IPS-18a (cell line): ENCODE measurements around the gene TROAP.
A peak's percentile ranks its signal among the peaks of the same experiment; 100 is the strongest.
"Not testable (repeated sequence)": the region's sequence is repeated elsewhere in the genome, so short reads cannot be mapped to it uniquely, and the experiment has no call there.

Experiments
- H3K27ac ChIP-seq: one replicate; pipeline ENCODE4 v1.5.1; 2013; ENCODE audit warnings: low read length
- H3K27me3 ChIP-seq: one replicate; pipeline ENCODE4 v1.6.1; 2013; ENCODE audit warnings: mild to moderate bottlenecking, low read length; ENCODE audit not compliant: control insufficient read depth, insufficient read depth
- H3K36me3 ChIP-seq: one replicate; pipeline ENCODE4 v1.6.1; 2013; ENCODE audit warnings: low read depth, low read length; ENCODE audit not compliant: control insufficient read depth
- H3K4me1 ChIP-seq: one replicate; pipeline ENCODE4 v1.6.1; 2013; ENCODE audit warnings: low read depth, low read length; ENCODE audit not compliant: control insufficient read depth
- H3K4me3 ChIP-seq: one replicate; pipeline ENCODE4 v1.5.1; 2013; ENCODE audit warnings: low read length
- H3K9ac ChIP-seq: one replicate; pipeline ENCODE4 v1.6.1; 2013; ENCODE audit warnings: mild to moderate bottlenecking, low read length, moderate library complexity
- H3K9me3 ChIP-seq: one replicate; pipeline ENCODE4 v1.6.1; 2013; ENCODE audit warnings: low read depth, low read length; ENCODE audit not compliant: control insufficient read depth

The TROAP gene

DNA sequence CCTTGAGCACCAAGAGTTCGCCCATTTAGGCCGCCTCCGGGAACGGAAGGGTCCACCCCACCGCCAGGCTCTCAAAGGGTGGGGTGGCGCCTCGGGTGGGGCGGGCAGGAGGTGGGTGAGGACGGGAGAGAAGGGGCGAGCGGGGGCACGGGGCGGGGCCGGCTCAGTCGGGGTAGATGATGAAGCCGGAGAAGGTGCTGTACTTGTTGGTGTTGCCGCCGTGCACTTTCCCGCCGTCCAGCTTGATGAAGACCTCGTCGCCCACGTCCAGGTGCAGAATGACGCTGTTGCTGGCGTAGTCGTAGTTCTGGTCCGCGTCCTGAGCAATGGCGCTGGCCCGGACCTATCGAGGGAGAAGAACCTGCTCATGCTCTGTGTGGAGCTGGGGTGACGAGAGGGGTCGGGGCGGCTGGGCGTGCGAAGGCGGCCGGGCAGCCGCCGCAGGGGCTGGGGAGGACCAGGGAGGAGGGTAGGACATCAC, 9.9 kb downstream of the TROAP start:
- no peak overlapping the region for H3K27ac ChIP-seq
- no peaks in the 10 kb centered on the region for H3K9me3 ChIP-seq
- H3K27me3 ChIP-seq, result peaks cover 41% of the 10 kb centered on the region
- peaks cover 7% of the 10 kb centered on the region for H3K4me1 ChIP-seq
- H3K9ac ChIP-seq, result no peak overlapping the region
- H3K4me3 ChIP-seq, result no peak overlapping the region
- peaks cover 22% of the 10 kb centered on the region for H3K36me3 ChIP-seq

DNA sequence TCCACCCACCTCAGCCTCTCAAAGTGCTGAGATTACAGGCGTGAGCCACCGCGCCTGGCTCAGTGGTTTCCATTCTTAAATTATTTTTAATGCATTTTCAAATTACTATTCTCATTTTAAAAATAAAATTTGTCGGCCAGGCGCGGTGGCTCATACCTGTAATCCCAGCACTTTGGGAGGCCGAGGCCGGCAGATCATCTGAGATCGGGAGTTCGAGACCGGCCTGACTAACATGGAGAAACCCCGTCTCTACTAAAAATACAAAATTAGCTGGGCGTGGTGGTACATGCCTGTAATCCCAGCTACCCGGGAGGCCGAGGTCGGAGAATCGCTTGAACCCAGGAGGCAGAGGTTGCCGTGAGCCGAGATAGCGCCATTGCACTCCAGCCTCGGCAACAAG, 10.7 kb downstream of the TROAP start:
- H3K9me3 ChIP-seq, H3K9ac ChIP-seq, H3K4me3 ChIP-seq, H3K27ac ChIP-seq: not testable (repeated sequence)
- peaks cover 16% of the 10 kb centered on the region for H3K4me1 ChIP-seq
- peaks cover 50% of the 10 kb centered on the region for H3K27me3 ChIP-seq
- H3K36me3 ChIP-seq, result peaks cover 21% of the 10 kb centered on the region

DNA sequence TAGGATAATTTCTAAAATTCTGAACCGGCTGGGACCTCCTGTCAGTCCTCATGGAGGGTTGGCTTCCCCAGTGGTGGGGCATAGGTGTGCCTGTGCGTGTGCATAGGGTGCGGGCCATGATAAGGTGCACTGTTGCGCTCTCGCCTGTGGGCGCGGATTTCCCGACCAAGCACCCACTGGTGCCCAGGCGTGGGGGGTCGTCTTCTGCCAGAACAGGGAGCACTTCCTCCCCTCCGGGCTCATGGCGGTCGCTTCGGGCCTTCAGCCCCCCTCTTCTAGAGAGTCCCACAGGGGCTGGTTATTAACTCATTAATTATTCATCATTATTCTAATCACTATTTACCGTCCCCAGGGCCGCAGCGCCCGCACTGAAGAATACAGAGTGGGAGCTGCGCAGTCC, 11.2 kb downstream of the TROAP start:
- no peak overlapping the region for H3K9ac ChIP-seq
- H3K4me3 ChIP-seq, result no peak overlapping the region
- peaks cover 54% of the 10 kb centered on the region for H3K27me3 ChIP-seq
- H3K36me3 ChIP-seq, result peaks cover 17% of the 10 kb centered on the region
- H3K27ac ChIP-seq, result no peak overlapping the region
- no peaks in the 10 kb centered on the region for H3K9me3 ChIP-seq
- H3K4me1 ChIP-seq, result peaks cover 20% of the 10 kb centered on the region

DNA sequence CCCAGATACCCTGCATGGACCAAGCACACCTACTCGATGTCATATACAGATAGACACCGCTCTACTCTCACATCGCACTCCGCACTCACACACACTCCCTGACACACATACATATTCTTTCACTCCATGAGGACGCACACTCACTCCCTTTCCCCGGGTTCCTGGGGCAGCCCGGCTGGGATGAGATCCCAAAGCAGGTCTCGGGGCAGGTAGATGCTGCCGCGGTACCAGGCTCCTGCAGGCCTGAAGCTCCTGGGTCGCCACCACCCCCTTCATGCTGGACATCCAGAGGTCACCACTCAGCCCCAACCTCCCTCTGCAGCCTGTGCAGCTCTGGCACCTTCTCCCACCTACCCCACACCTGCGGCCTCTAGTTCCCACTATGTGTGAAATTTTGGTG, 11.6 kb downstream of the TROAP start:
- Histone ChIP-seq H3K4me3 (no peak overlapping the region), H3K36me3 (peaks cover 12% of the 10 kb centered on the region), H3K27ac (no peak overlapping the region), H3K4me1 (peaks cover 22% of the 10 kb centered on the region), H3K9me3 (no peaks in the 10 kb centered on the region), H3K9ac (no peak overlapping the region), H3K27me3 (peaks cover 59% of the 10 kb centered on the region)

- Histone ChIP-seq H3K36me3 (peaks cover 7% of the 10 kb centered on the region), H3K4me1 (peaks cover 24% of the 10 kb centered on the region), H3K27ac (no peak overlapping the region), H3K4me3 (no peak overlapping the region), H3K27me3 (peaks cover 65% of the 10 kb centered on the region), H3K9ac (no peak overlapping the region), H3K9me3 (no peaks in the 10 kb centered on the region)
Measured at GRCh38 chr12:49335118-49335954, 12.3 kb downstream of the TROAP start.

GRCh38 chr12:49335955-49336644, 13.0 kb downstream of the TROAP start:
- H3K36me3 ChIP-seq, result no peaks in the 10 kb centered on the region
- H3K4me1 ChIP-seq, result peaks cover 30% of the 10 kb centered on the region
- no peak overlapping the region for H3K27ac ChIP-seq
- peak overlapping the region; percentile 49 for H3K4me3 ChIP-seq
- H3K9me3 ChIP-seq, result no peaks in the 10 kb centered on the region
- peaks cover 73% of the 10 kb centered on the region for H3K27me3 ChIP-seq
- no peak overlapping the region for H3K9ac ChIP-seq

DNA sequence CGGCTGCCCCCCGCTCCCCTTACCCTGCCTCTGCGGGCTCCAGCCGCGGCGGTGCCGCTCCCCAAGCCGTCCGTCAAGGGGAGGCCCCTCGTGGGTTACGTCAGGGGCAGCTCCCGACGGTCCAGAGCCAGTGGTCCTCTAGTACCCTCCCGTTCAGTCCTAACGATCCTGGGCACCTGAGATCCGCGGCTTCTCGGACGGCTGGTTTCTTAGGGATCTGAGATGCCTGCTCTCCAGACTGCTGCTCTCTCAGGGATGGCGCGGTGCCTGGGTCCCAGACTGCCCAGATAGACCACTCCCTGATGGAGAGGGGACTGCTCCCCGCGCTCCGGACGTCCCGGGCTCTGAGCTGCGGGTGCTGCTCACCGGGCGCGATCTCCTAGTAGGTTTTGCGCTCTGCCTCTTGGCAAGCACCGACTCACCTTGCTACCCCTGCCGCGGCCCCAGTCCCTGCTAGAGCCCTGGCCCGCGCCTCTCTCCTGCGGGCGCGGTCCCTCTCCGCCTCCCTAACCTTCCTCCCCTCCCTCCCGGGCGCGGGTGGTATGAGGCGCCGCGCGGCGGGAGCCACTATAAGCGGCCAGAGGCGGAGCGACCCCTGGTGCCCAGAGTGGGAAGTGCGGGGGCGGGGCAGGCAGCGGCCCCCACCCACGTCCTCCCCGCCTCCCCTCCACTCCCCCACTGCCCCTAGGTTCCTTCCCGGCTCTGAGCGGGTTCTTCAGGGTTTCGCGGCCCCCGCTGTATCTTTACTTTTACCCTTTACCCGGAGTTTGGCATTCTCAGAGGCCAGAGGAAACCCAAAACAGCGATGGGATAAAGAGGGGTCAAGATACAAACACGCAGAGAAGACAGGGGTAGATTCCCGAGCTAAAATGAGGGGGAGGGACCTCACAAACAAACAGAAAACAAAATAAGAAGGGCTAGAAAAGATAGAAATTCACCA, 13.9 kb downstream of the TROAP start, which contains the start of gene C1QL4:
Gene C1QL4, minus strand, starts transcription at position 544 of the 940 bp plus-strand sequence. CDS start 711 bp downstream, outside the sequence.
- no peaks in the 10 kb centered on the region for H3K9me3 ChIP-seq
- H3K4me1 ChIP-seq, result peaks cover 34% of the 10 kb centered on the region
- H3K4me3 ChIP-seq, result peak within 1 kb of the TSS; percentile 49
- no peak within 1 kb of the TSS for H3K9ac ChIP-seq
- H3K36me3 ChIP-seq, result no peaks in the 10 kb centered on the region
- H3K27me3 ChIP-seq, result peaks cover 81% of the 10 kb centered on the region
- H3K27ac ChIP-seq, result no peak within 1 kb of the TSS

DNA sequence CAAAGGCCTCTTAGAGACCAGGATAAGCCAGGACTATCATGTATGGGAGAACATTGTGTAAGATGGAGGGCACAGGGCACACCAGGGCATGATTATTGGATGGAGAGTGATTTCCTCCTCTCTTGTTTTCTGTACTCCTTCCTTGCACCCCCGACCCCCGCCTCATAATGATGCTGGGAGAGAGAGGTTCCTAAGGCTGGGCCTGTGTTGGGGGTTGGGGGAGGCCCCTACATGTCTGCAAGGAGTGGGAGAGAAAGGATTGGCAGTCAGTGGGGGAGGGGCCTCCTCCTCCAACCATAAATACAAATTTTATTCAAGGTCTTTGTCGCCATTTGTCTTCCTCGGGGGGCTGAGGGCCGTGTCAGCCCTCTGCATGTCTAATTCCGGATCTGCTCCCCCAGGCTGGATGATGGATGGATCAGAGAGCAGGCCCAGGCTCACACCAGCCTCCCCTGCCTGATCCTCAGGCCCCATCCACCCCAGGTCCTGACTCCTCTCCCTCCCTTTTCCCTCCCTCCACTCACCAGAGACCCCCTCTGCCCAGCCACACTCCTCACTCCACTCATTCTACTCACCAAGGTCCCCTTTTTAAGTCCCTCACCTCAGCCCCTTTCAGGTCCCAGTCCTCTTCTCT, 15.9 kb downstream of the TROAP start:
- no peak overlapping the region for H3K4me3 ChIP-seq
- no peak overlapping the region for H3K9ac ChIP-seq
- H3K27me3 ChIP-seq, result peaks cover 100% of the 10 kb centered on the region
- no peaks in the 10 kb centered on the region for H3K36me3 ChIP-seq
- H3K9me3 ChIP-seq, result no peaks in the 10 kb centered on the region
- H3K4me1 ChIP-seq, result peaks cover 38% of the 10 kb centered on the region
- H3K27ac ChIP-seq, result no peak overlapping the region

GRCh38 chr12:49339464-49339861, 16.4 kb downstream of the TROAP start:
- Histone ChIP-seq H3K36me3 (no peaks in the 10 kb centered on the region), H3K4me1 (peaks cover 38% of the 10 kb centered on the region), H3K27ac (no peak overlapping the region), H3K27me3 (peaks cover 100% of the 10 kb centered on the region), H3K9ac (no peak overlapping the region), H3K4me3 (no peak overlapping the region), H3K9me3 (no peaks in the 10 kb centered on the region)

- Histone ChIP-seq H3K27me3 (peaks cover 100% of the 10 kb centered on the region), H3K27ac (no peak overlapping the region), H3K9ac (no peak overlapping the region), H3K9me3 (no peaks in the 10 kb centered on the region), H3K4me3 (no peak overlapping the region), H3K36me3 (no peaks in the 10 kb centered on the region), H3K4me1 (peaks cover 38% of the 10 kb centered on the region)
Measured at GRCh38 chr12:49340095-49340870, 17.2 kb downstream of the TROAP start.
